Colonic mucosa (tissue), 4 donors: Measurements from ENCODE around the gene ACSS3. TPM values are rescaled to one million over a fixed set of nuclear protein-coding genes. Genes with fewer than 3 reads are reported as not detected.

Source experiments
- DNase-seq: peaks from one replicate; pipeline ENCODE4 v3.0.0-alpha.2; 2020
- H3K27ac ChIP-seq: fragments of 200-600 bp; one replicate; pipeline ENCODE4 v1.8.0; 2021
- H3K27me3 ChIP-seq: fragments of 200-600 bp; one replicate; pipeline ENCODE4 v1.8.0; 2021
- H3K36me3 ChIP-seq: fragments of 200-600 bp; one replicate; pipeline ENCODE4 v1.8.0; 2021
- H3K4me1 ChIP-seq: fragments of 200-600 bp; one replicate; pipeline ENCODE4 v1.8.0; 2021; ENCODE audit warnings: mild to moderate bottlenecking
- H3K4me3 ChIP-seq: fragments of 200-600 bp; one replicate; pipeline ENCODE4 v1.8.0; 2021
- H3K9ac ChIP-seq, 2 donors: one replicate each; pipeline ENCODE4 v1.7.0; 2013; ENCODE audit warnings: control low read depth in 2 of 2, low read depth in 2 of 2, low read length in 2 of 2
- H3K9me3 ChIP-seq: fragments of 200-600 bp; one replicate; pipeline ENCODE4 v1.8.0; 2021
- intact Hi-C: fragments of 100-400 bp; cut with DNase I; formaldehyde crosslinking; loops from one replicate; pipeline ENCODE4 v1.14.1; 2022
- total RNA-seq, 2 donors: library from RNA; stranded (reverse); fragmentation: NEBNext Ultra II Directional in 1 of 2; extraction: Animal tissue kit (Norgen Biotek cat#: 25700) in 1 of 2; gene quantifications; one replicate each; pipeline ENCODE4 v1.2.1, GENCODE V29; 2021
- TF ChIP-seq, protein P1 (sequence below): fragments of 200-600 bp; IDR thresholded peaks from one replicate; pipeline ENCODE4 v1.8.0; 2022; ENCODE audit warnings: antibody characterized with exemption, mild to moderate bottlenecking
- donor health status: healthy.
- donor health status: DM: no; HTN: no; CAD: no.
- donor health status: DM: no; HTN: no; CAD: no.

Gene ACSS3
- total RNA-seq, 2 donors from 2014 or later, result 0.77 to 1.6 TPM

DNA sequence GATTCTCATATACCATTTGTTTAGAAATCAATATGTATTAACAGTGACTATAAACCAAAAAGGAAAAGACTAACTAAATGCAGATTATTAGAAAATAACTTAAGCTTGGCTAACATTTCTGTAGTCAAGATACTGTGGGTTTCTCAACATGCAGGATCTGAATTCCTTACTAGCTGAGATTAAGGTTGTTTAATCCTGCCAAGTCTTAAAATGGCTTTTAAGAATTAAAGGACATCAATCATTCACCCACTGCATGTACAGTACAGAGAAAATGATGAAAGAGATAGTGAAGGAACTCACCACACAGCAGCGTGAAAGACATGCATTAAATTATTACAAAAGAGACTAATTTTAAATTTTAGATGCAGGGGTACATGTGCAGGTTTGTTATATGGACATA, 3.8 kb downstream of the ACSS3 start:
- Histone ChIP-seq H3K4me1 (no peaks in the 10 kb centered on the region), H3K9me3 (no peaks in the 10 kb centered on the region), H3K4me3 (no peak overlapping the region), H3K9ac (no peak overlapping the region), H3K27ac (no peak overlapping the region), H3K27me3 (no peaks in the 10 kb centered on the region), H3K36me3 (no peaks in the 10 kb centered on the region)
- TF ChIP-seq, protein P1, sequence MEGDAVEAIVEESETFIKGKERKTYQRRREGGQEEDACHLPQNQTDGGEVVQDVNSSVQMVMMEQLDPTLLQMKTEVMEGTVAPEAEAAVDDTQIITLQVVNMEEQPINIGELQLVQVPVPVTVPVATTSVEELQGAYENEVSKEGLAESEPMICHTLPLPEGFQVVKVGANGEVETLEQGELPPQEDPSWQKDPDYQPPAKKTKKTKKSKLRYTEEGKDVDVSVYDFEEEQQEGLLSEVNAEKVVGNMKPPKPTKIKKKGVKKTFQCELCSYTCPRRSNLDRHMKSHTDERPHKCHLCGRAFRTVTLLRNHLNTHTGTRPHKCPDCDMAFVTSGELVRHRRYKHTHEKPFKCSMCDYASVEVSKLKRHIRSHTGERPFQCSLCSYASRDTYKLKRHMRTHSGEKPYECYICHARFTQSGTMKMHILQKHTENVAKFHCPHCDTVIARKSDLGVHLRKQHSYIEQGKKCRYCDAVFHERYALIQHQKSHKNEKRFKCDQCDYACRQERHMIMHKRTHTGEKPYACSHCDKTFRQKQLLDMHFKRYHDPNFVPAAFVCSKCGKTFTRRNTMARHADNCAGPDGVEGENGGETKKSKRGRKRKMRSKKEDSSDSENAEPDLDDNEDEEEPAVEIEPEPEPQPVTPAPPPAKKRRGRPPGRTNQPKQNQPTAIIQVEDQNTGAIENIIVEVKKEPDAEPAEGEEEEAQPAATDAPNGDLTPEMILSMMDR, result no peak
- DNase-seq, result no peak
- intact Hi-C loops, result no loop called here

DNA sequence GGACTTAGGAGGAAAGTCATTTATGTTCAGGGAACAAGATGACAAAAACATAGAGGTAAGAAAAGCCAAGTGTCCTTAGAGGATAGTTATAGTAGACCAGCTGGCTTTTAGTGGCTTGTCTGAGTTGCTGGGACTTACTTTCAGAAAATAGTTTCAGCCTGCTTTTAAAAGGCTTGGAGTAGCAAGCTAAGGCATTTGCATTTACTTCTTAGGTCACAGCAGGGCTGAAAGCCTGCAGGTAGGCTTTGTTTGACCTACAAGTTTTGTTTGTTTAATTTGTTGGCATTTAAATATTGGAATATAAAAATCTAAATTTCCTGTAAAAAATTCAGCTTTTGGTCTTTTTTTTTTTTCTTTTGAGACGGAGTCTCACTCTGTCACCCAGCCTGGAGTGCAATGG, 5.1 kb downstream of the ACSS3 start:
- H3K9me3 ChIP-seq, result no peaks in the 10 kb centered on the region
- TF ChIP-seq, protein P1, result no peak
- no peaks in the 10 kb centered on the region for H3K36me3 ChIP-seq
- H3K27me3 ChIP-seq, result no peaks in the 10 kb centered on the region
- DNase-seq, result no peak
- intact Hi-C loops, result no loop called here
- no peaks in the 10 kb centered on the region for H3K4me1 ChIP-seq
- no peak overlapping the region for H3K4me3 ChIP-seq
- H3K27ac ChIP-seq, result no peak overlapping the region
- H3K9ac ChIP-seq, result no peak overlapping the region

DNA sequence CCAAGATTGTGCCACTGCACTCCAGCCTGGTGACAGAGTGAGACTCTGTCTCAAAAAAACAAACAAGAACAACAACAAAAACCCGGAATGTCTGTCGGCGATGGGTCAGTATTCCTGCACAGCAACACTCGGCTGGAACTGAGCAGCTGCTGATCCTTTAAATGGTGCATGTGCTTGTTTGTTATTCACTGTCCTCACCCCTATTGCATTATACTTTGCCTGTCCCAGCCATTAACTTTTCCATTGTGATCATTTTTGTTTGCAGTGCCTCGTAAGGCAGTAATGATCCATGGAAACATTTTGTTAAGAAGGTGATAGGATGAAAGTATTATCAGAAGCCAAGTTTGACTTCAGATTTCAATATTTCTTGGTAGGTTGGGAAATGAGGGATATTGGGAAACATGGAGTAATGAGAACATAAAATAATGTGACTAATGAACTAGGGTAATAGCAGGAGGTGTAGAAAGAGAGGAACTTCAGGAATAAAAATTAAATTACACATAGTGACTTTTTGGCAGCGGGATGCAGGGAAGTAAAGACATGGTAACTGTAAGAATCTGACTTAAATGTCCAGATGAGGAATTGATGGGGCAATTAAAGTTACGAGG, 6.1 kb downstream of the ACSS3 start:
- Histone ChIP-seq H3K4me3 (no peak overlapping the region), H3K36me3 (no peaks in the 10 kb centered on the region), H3K4me1 (no peaks in the 10 kb centered on the region), H3K27me3 (no peaks in the 10 kb centered on the region), H3K27ac (no peak overlapping the region), H3K9me3 (no peaks in the 10 kb centered on the region), H3K9ac (no peak overlapping the region)
- TF ChIP-seq, protein P1, result no peak
- intact Hi-C loops, result no loop called here
- no peak for DNase-seq

DNA sequence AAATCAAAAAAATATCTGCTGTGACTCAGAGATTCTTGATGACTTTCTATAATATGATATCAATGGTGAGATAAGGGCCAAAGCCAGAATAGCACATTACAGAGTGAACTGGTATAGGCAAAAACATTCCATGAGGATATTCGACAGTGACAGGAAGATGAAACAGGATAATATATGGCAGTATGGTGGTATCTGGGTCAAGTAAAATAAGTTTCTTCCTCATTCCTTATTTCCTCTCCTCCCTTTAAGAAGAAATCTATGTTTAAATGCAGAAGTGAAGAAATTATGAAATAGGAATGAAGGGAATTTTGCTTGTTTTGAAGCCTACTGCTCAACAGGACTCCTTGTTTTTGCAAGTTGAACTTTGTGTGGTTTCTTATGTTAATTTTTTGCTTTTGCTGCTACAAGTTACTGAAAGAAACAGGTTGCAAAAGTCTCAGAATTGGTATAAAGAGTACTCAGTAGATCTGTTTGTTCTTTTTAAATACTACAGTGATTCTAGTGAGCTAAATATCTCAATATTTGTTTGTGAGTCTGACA, 7.0 kb downstream of the ACSS3 start:
- H3K36me3 ChIP-seq, result no peaks in the 10 kb centered on the region
- no peak overlapping the region for H3K27ac ChIP-seq
- no peak overlapping the region for H3K4me3 ChIP-seq
- H3K9ac ChIP-seq, result no peak overlapping the region
- no peaks in the 10 kb centered on the region for H3K4me1 ChIP-seq
- no peaks in the 10 kb centered on the region for H3K9me3 ChIP-seq
- intact Hi-C loops, result no loop called here
- H3K27me3 ChIP-seq, result no peaks in the 10 kb centered on the region
- DNase-seq, result no peak
- TF ChIP-seq, protein P1, result no peak

DNA sequence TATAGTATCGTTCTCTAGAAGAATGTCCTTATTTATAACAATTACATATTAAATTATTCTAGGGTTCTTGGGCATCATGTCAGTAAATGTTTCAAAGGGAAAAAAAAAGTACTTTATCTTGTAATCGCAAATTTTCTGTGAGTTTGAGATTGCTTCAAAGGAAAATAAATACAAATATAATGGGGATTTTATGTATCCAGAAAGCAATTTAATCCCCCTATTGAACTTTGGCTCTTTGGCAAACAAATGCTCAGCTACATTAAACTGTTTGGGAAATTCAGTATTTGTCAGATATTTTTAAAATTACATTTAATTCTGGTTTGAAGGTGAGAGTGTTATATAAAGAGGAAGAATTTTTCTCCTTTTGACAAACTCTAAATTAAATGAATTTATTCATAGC, 8.0 kb downstream of the ACSS3 start:
- Histone ChIP-seq H3K36me3 (no peaks in the 10 kb centered on the region), H3K9me3 (no peaks in the 10 kb centered on the region), H3K4me3 (no peak overlapping the region), H3K4me1 (no peaks in the 10 kb centered on the region), H3K27me3 (no peaks in the 10 kb centered on the region), H3K27ac (no peak overlapping the region), H3K9ac (no peak overlapping the region)
- TF ChIP-seq, protein P1, result no peak
- DNase-seq, result no peak
- intact Hi-C loops, result no loop called here
